UCSD-AML1 (cell line): ENCODE results near the gene SF3B3.
"Not testable (repeated sequence)": the region's sequence is repeated elsewhere in the genome, so short reads cannot be mapped to it uniquely, and the experiment has no call there.

Source experiments
- DNase-seq: peaks from one replicate; lab custom pipeline; 2025; ENCODE audit not compliant: unreplicated experiment; lab: John Stamatoyannopoulos, UW

The SF3B3 gene

DNA sequence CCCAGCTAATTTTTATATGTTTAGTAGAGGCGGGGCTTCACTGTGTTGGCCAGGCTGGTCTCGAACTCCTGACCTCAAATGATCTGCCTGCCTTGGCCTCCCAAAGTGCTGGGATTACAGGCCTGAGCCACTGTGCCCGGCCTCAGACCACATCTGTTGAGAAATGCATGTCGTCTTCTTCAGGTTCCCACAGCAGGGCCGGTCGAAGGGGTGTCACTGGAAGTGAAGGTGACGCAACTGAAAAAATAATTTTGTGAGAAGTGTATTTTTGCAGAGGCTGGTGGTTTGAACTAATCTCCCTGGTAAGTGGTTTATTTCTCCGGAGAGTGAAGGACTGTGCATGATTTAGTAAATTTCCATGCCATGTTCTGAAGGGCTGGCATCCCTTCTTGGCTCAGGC is 89.3 kb downstream of the SF3B3 start:
- no peak for DNase-seq

DNA sequence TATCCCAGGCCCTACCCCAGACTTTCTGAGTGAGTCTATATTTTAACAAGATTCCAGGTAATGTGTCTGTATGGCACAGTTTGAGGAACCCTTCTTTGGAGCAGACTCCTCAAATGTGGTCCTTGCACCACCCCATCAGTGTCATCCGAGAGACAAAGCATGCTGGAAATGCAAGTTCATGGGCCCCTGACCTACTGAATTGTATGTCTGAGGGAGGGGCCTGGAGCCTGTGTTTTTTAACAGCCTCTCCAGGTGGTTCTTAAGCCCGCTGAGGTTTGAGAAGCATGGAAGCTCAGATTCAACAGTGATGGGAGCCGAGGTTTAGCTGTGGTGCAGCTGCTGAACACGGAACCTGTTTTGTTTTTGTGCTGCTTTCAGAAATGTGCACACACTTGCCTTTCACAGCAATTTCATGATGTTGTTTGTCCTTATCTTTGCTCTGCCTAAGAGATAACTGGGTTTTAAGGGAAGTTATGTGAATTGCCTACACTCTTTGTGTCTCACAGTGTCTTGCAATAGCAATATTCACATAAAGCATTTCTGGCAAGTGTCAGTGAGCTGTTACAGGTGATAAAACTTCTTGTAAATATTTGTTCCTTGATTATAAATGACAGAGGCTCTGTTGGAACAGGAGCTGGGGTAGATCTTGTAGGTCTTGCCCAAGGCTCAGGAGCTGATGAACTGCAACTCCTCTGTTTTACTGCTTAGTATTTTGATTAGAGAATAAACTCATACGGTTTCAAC is 90.8 kb downstream of the SF3B3 start:
- DNase-seq, result no peak

DNA sequence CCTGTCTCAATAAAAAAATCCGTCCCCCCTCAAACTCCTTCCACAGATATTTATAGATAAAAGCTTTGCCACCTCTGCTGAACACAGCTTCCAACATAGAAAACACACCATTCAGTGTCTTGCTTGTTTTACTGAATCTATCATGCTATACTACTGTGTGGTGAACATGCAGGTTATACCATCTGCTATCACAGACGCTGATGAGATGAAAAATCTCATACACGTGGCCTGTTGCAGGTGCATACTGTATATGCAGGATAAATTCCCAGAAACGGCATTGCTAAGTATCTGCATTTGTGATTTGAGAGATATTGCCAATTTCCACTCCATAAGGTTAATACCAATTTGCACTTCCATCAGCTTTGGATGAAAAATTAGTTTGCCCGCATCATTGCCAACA is 92.3 kb downstream of the SF3B3 start:
- DNase-seq, result no peak

DNA sequence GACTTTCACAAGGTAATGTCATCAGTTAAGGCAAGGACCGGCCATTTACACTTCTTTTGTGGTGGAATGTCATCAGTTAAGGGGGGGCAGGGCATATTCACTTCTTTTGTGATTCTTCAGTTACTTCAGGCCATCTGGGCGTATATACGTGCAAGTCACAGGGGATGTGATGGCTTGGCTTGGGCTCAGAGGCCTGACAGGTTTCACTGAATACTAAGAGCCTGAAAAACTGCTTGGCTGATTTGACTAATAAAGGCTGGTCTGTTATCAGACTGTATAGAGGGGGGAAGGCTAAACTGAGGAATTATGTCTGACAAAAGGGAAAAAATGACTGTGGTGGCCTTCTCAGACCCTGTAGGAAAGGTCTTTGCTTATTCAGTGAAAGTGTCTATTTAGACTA is 98.2 kb downstream of the SF3B3 start:
- DNase-seq, result not testable (repeated sequence)
